Measurements from ENCODE around the gene HMX1. TPM values are rescaled to one million over a fixed set of nuclear protein-coding genes. Genes with fewer than 3 reads are reported as not detected.

The HMX1 gene
- polyA plus RNA-seq, 1 donor from 2014 or later, result not detected

GRCh38 chr4:8904666-8905065, 33.0 kb upstream of the HMX1 start:
- H3K4me1 Mint-ChIP-seq, result peaks cover 0 to 2% (median 0%) of the 10 kb centered on the region in 3 donors
- no peak overlapping the region for H3K27ac Mint-ChIP-seq
- no peaks in the 10 kb centered on the region for H3K27me3 Mint-ChIP-seq
- H3K36me3 Mint-ChIP-seq, result no peaks in the 10 kb centered on the region
- H3K4me3 Mint-ChIP-seq, result no peak overlapping the region
- H3K9me3 Mint-ChIP-seq, result peaks cover 3 to 5% (median 3%) of the 10 kb centered on the region in 3 donors

- Mint-ChIP-seq H3K4me1 (no peaks in the 10 kb centered on the region), H3K27ac (no peak overlapping the region), H3K36me3 (no peaks in the 10 kb centered on the region), H3K4me3 (no peak overlapping the region), H3K9me3 (peaks cover 3 to 5% (median 3%) of the 10 kb centered on the region in 3 donors), H3K27me3 (no peaks in the 10 kb centered on the region)
Measured at GRCh38 chr4:8904041-8904501, 32.4 kb upstream of the HMX1 start.

- Mint-ChIP-seq H3K27me3 (no peaks in the 10 kb centered on the region), H3K4me3 (no peak overlapping the region), H3K9me3 (peaks cover 3 to 6% (median 5%) of the 10 kb centered on the region in 3 donors), H3K4me1 (no peaks in the 10 kb centered on the region), H3K27ac (no peak overlapping the region), H3K36me3 (no peaks in the 10 kb centered on the region)
Measured at GRCh38 chr4:8901335-8901734, 29.7 kb upstream of the HMX1 start.

GRCh38 chr4:8900588-8900987, 28.9 kb upstream of the HMX1 start:
- Mint-ChIP-seq H3K4me1 (no peaks in the 10 kb centered on the region), H3K27ac (no peak overlapping the region)

GRCh38 chr4:8898419-8898818, 26.8 kb upstream of the HMX1 start:
- no peaks in the 10 kb centered on the region for H3K36me3 Mint-ChIP-seq
- no peaks in the 10 kb centered on the region for H3K4me1 Mint-ChIP-seq
- no peak overlapping the region for H3K27ac Mint-ChIP-seq
- no peak overlapping the region for H3K4me3 Mint-ChIP-seq
- H3K9me3 Mint-ChIP-seq, result peaks cover 3 to 6% (median 5%) of the 10 kb centered on the region in 3 donors
- peaks cover 6% of the 10 kb centered on the region for H3K27me3 Mint-ChIP-seq

More at GRCh38 chr4:8900588-8900987, 28.9 kb upstream of the HMX1 start:
- H3K9me3 Mint-ChIP-seq, result peaks cover 3 to 6% (median 5%) of the 10 kb centered on the region in 3 donors
- H3K36me3 Mint-ChIP-seq, result no peaks in the 10 kb centered on the region
- H3K27me3 Mint-ChIP-seq, result no peaks in the 10 kb centered on the region
- H3K4me3 Mint-ChIP-seq, result no peak overlapping the region

- Mint-ChIP-seq H3K4me1 (no peaks in the 10 kb centered on the region), H3K27me3 (peaks cover 6% of the 10 kb centered on the region), H3K27ac (no peak overlapping the region), H3K9me3 (peaks cover 3 to 6% (median 5%) of the 10 kb centered on the region in 3 donors), H3K4me3 (no peak overlapping the region), H3K36me3 (no peaks in the 10 kb centered on the region)
Measured at GRCh38 chr4:8897251-8898167, 25.9 kb upstream of the HMX1 start.

GRCh38 chr4:8896506-8896905, 24.9 kb upstream of the HMX1 start:
- Mint-ChIP-seq H3K27ac (no peak overlapping the region), H3K4me1 (no peaks in the 10 kb centered on the region), H3K36me3 (no peaks in the 10 kb centered on the region), H3K9me3 (peaks cover 0 to 4% (median 0%) of the 10 kb centered on the region in 3 donors), H3K27me3 (peaks cover 7% of the 10 kb centered on the region), H3K4me3 (no peak overlapping the region)

- Mint-ChIP-seq H3K9me3 (peaks cover 0 to 2% (median 0%) of the 10 kb centered on the region in 3 donors), H3K4me1 (no peaks in the 10 kb centered on the region), H3K27me3 (peaks cover 10% of the 10 kb centered on the region), H3K27ac (no peak overlapping the region), H3K4me3 (no peak overlapping the region), H3K36me3 (no peaks in the 10 kb centered on the region)
Measured at GRCh38 chr4:8896071-8896470, 24.4 kb upstream of the HMX1 start.

- H3K9me3 Mint-ChIP-seq, result peaks cover 0 to 2% (median 0%) of the 10 kb centered on the region in 3 donors
- no peak overlapping the region for H3K4me3 Mint-ChIP-seq
- H3K36me3 Mint-ChIP-seq, result no peaks in the 10 kb centered on the region
- no peak overlapping the region for H3K27ac Mint-ChIP-seq
- no peaks in the 10 kb centered on the region for H3K4me1 Mint-ChIP-seq
- H3K27me3 Mint-ChIP-seq, result peaks cover 12% of the 10 kb centered on the region
Measured at GRCh38 chr4:8895295-8895694, 23.7 kb upstream of the HMX1 start.

GRCh38 chr4:8894424-8894816, 22.8 kb upstream of the HMX1 start:
- H3K27ac Mint-ChIP-seq, result no peak overlapping the region
- no peak overlapping the region for H3K4me3 Mint-ChIP-seq
- no peaks in the 10 kb centered on the region for H3K36me3 Mint-ChIP-seq
- peaks cover 0 to 2% (median 0%) of the 10 kb centered on the region in 3 donors for H3K9me3 Mint-ChIP-seq
- H3K4me1 Mint-ChIP-seq, result no peaks in the 10 kb centered on the region
- peaks cover 15% of the 10 kb centered on the region for H3K27me3 Mint-ChIP-seq

GRCh38 chr4:8893624-8894423, 22.2 kb upstream of the HMX1 start:
- H3K4me1 Mint-ChIP-seq, result no peaks in the 10 kb centered on the region
- no peaks in the 10 kb centered on the region for H3K36me3 Mint-ChIP-seq
- H3K27me3 Mint-ChIP-seq, result peaks cover 20% of the 10 kb centered on the region
- no peak overlapping the region for H3K27ac Mint-ChIP-seq
- no peak overlapping the region for H3K4me3 Mint-ChIP-seq
- peaks cover 0 to 2% (median 0%) of the 10 kb centered on the region in 3 donors for H3K9me3 Mint-ChIP-seq

- Mint-ChIP-seq H3K27ac (no peak overlapping the region), H3K36me3 (no peaks in the 10 kb centered on the region), H3K9me3 (peaks cover 0 to 2% (median 0%) of the 10 kb centered on the region in 3 donors), H3K27me3 (peaks cover 22% of the 10 kb centered on the region), H3K4me3 (no peak overlapping the region), H3K4me1 (no peaks in the 10 kb centered on the region)
Measured at GRCh38 chr4:8893227-8893623, 21.6 kb upstream of the HMX1 start.

GRCh38 chr4:8892556-8893226, 21.1 kb upstream of the HMX1 start:
- no peak overlapping the region for H3K27ac Mint-ChIP-seq
- H3K9me3 Mint-ChIP-seq, result peaks cover 0 to 2% (median 0%) of the 10 kb centered on the region in 3 donors
- H3K4me1 Mint-ChIP-seq, result no peaks in the 10 kb centered on the region
- H3K27me3 Mint-ChIP-seq, result peaks cover 22% of the 10 kb centered on the region
- H3K36me3 Mint-ChIP-seq, result no peaks in the 10 kb centered on the region
- no peak overlapping the region for H3K4me3 Mint-ChIP-seq

GRCh38 chr4:8891646-8892555, 20.3 kb upstream of the HMX1 start:
- H3K4me3 Mint-ChIP-seq, result no peak overlapping the region

More at GRCh38 chr4:8891646-8892555, 20.3 kb upstream of the HMX1 start:
- H3K27me3 Mint-ChIP-seq, result peaks cover 24% of the 10 kb centered on the region
- H3K9me3 Mint-ChIP-seq, result peaks cover 0 to 3% (median 0%) of the 10 kb centered on the region in 3 donors
- no peaks in the 10 kb centered on the region for H3K36me3 Mint-ChIP-seq
- H3K27ac Mint-ChIP-seq, result peak overlapping the region in 1 of 3 donors; percentile 35
- H3K4me1 Mint-ChIP-seq, result no peaks in the 10 kb centered on the region

Measured in IgD-negative memory B cell (primary cell).